Mononuclear cell (primary cell): Measurements from ENCODE around the gene TPH1. TPM values are rescaled to one million over a fixed set of nuclear protein-coding genes. Genes with fewer than 3 reads are reported as not detected.
"Not testable (repeated sequence)": the region's sequence is repeated elsewhere in the genome, so short reads cannot be mapped to it uniquely, and the experiment has no call there.

ENCODE experiments used
- H3K27me3 ChIP-seq: 2 replicates; pipeline ENCODE4 v1.6.0; 2011; ENCODE audit warnings: low read length, control low read depth; ENCODE audit not compliant: insufficient read depth
- H3K4me1 ChIP-seq: 2 replicates; pipeline ENCODE4 v1.5.1; 2011; ENCODE audit warnings: mild to moderate bottlenecking, low read length, control low read depth; ENCODE audit not compliant: insufficient read depth
- H3K4me3 ChIP-seq: 2 replicates; pipeline ENCODE4 v1.5.1; 2011; ENCODE audit warnings: mild to moderate bottlenecking, low read length, moderate library complexity
- H3K9me3 ChIP-seq: 2 replicates; pipeline ENCODE4 v1.5.1; 2011; ENCODE audit warnings: low read depth, mild to moderate bottlenecking, control low read depth, low read length
- total RNA-seq: library from RNA; depleted of rRNA; stranded (reverse); fragments of >200 nt; gene quantifications from one replicate; pipeline ENCODE4 v1.2.3, GENCODE V29; 2012

Gene TPH1
- total RNA-seq, 1 donor, result 0.94 TPM

DNA sequence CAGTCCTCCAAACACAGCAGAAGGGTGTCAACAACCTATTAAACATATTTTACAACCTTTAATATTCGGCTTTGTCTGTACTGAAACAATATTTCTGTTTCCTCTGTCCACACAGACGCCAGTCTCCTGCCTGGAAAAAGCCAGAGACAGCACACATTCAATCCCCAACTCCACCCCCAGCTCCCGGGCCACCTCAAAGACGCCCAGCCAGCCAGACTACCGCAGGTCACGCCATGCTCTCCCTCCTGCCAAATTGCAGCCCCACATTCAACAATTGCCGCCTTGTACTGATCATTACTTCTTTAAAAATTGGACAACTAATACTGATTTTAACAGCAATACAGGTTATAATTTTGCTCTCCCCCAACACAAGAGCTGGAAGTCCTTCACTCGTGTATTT is 34.4 kb downstream of the TPH1 start:
- Histone ChIP-seq H3K4me3 (no peak overlapping the region), H3K27me3 (peaks cover 5% of the 10 kb centered on the region), H3K4me1 (peaks cover 17% of the 10 kb centered on the region), H3K9me3 (no peaks in the 10 kb centered on the region)

DNA sequence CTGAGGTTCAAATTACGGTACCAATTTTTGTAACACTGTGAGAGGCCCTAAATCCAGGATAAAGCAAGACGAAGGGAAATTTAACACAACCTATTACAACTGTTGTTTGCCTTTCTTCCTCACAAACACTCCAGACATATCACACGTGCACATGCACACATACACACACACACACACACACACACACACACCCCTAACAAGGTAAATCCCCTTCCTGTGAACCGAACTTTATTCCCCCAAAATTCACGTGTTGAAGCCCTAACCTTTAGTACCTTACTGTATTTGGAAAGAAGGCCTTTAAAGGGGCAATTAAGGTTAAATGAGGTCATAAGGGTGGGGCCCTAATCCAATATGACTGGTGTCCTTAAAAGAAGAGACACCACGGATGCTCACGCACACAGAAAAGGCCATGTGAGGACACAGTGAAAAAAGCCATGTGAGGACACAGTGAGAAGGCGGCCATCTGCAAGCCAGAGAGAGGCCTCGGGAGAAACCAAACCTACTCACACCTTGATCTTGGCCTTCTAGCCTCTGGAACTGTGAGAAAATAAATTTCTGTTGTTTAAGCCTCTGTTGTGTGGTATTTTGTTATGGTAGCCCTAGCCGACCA is 35.0 kb downstream of the TPH1 start:
- Histone ChIP-seq H3K9me3 (no peaks in the 10 kb centered on the region), H3K4me3 (no peak overlapping the region), H3K27me3 (peaks cover 5% of the 10 kb centered on the region), H3K4me1 (peaks cover 17% of the 10 kb centered on the region)

DNA sequence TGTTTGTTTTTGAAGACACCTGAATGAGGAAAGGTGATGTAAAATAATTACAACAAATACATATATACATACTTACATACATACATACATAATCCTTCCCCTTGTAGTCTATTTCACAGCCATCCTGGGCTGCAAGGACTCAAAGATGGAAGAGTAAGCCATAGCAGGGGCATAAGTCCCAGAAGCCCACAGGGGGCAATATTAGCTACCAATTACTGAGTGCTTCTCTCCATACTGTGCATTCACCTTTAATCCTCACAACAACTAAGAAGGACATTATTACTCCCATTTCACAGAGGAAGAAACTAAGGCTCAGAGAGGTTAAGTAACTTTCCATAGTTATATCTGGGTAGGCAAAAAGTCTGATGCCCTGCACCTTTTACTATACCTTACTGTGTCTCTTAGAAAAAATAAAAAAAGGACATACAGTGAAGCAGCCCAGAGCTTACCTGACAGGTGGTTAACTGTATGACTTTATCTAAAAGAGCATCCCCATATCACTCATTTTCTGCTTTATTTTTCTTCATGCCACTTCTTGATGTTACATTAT is 35.9 kb downstream of the TPH1 start:
- peaks cover 5% of the 10 kb centered on the region for H3K27me3 ChIP-seq
- no peaks in the 10 kb centered on the region for H3K9me3 ChIP-seq
- H3K4me1 ChIP-seq, result peaks cover 17% of the 10 kb centered on the region
- H3K4me3 ChIP-seq, result no peak overlapping the region

DNA sequence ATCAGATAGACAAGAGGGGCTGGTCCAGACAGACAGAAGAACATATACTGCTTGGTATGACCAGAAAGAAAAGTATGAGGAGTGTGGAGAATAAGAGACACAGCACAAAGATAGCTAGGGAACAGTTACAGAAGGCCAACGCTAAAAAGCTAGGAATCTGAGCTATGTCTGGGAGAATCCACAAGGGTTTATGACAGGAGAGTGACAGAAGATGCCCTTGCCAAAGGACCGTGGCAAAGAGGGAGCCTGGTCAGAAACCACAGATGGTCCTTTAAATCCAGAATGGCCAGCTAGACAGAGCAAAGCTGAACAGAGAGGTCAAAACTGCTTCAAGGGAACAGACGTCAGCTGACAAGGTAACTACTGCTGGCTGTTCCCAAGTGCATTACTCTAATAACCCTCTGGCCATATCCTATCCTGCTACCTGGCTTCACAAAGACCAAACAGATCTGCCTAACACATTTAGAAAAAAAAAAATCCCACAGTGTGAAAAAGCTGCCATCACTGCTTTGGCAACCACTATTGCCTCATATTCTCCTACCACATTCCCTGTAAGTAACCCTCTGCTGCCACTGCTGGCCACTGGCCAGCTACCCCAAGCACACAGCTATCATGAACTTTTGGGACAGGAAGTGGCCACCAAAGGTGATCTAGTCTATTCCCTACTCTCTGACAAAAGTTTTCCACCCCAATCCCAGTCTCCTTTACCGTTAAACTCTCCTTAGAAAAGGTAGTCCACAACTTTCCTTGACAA is 40.5 kb downstream of the TPH1 start:
- H3K4me3 ChIP-seq, result no peak overlapping the region
- H3K9me3 ChIP-seq, result no peaks in the 10 kb centered on the region
- H3K4me1 ChIP-seq, result no peaks in the 10 kb centered on the region
- no peaks in the 10 kb centered on the region for H3K27me3 ChIP-seq

DNA sequence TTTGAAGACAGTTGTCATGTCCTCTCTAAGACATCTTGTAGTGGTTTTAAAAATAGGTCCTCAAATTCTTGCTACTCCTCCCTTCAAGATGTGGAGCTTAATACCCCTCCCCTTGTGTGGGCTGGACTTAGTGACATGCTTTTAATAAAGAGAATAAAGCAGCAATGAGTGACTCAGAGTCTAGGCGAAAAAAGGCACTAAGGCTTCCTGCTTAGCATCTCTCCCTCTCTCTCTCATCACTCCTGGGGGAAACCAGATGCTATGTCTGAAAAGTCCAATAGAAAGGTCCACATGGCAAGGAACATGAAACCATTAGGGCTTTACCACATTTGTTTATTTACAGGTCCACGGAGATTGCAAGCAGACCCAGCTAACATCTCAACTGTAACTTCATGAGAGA is 44.9 kb downstream of the TPH1 start:
- H3K9me3 ChIP-seq, result no peaks in the 10 kb centered on the region
- no peak overlapping the region for H3K4me3 ChIP-seq
- H3K27me3 ChIP-seq, result no peaks in the 10 kb centered on the region
- no peaks in the 10 kb centered on the region for H3K4me1 ChIP-seq

DNA sequence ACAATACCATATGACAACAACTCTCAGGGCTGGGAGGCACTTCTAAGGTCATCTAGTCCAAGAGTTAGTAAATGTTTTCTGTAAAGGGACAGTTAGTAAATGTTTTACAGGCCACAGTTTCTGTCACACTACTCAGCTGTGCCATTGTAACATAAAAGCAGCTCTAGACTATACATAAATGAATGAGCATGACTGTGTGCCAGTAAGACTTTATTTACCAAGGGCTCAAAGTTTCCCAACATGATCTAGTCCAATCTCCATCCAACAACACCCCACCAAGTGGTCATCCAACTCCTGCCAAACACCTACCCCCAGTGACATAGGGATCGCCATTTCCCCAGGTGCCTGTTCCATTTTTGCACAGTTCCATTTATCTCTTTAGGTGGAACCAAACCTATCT is 45.3 kb downstream of the TPH1 start:
- Histone ChIP-seq H3K9me3 (no peaks in the 10 kb centered on the region), H3K4me3 (no peak overlapping the region), H3K27me3 (no peaks in the 10 kb centered on the region), H3K4me1 (no peaks in the 10 kb centered on the region)

DNA sequence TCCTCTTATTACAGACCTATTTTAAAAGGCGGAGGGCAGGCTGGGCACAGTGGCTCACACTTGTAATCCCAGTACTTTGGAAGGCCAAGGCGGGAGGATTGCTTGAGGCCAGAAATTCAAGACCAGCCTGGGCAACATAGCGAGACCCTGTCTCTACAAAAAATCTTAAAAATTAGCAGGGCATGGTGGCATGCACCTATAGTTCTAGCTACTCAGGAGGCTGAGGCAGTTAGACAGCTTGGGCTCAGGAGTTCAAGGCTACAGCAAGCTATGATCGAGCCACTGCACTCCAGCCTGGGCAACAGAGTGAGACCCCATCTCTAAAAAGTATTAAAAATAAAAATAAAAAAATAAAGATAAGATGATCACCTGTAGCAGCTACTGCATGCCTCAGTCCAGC is 45.9 kb downstream of the TPH1 start:
- not testable (repeated sequence) for H3K27me3 ChIP-seq, H3K4me1 ChIP-seq, H3K9me3 ChIP-seq, H3K4me3 ChIP-seq

Other genes starting within 250 kb of the TPH1 start
- 61.8 TPM for gene SERGEF, start 33.2 kb downstream of the TPH1 start, total RNA-seq
- 21.5 TPM for gene SAAL1, start 59.8 kb upstream of the TPH1 start, total RNA-seq
- gene MRGPRX3, start 86.3 kb upstream of the TPH1 start, total RNA-seq, result not detected
- gene MRGPRX4, start 126.6 kb upstream of the TPH1 start, total RNA-seq, result not detected
- gene SAA4, start 190.5 kb upstream of the TPH1 start, total RNA-seq, result not detected
- gene SAA2, start 202.4 kb upstream of the TPH1 start, total RNA-seq, result 0.63 TPM
- gene SAA1, start 220.0 kb upstream of the TPH1 start, total RNA-seq, result not detected